MM.1S (cell line): ENCODE data around the gene FAF1.

Experiments used
- EZH2 ChIP-seq: fragments of 300-600 bp; sonication (generic); optimal IDR thresholded peaks from 2 replicates; pipeline ENCODE3; 2017; ENCODE audit warnings: low read depth, mild to moderate bottlenecking, antibody characterized with exemption, low read length, mixed read lengths
- TF ChIP-seq, protein P1 (sequence below): fragments of 300-600 bp; sonication (generic); IDR thresholded peaks from 2 replicates; pipeline ENCODE4 v1.5.1; 2016; ENCODE audit warnings: antibody characterized with exemption, low read length, mixed read lengths

DNA sequence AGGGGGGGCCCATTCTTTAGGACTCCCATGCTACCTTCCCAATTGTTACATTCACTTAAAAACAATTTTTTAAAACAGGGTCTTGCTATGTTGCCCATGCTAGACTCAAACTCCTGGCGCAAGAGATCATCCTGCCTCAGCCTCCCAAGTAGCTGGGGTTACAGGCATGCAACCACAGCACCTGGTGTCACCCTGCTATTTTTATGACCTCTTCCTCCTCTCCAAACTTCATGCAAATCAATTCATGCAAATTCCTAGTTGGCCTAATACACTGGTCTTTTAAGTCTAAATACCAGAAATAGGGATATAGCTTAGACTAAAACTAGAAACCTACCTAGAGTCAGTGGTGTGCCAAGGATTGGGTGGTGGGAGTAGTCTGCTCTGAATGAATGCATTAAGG is 40.1 kb upstream of the FAF1 start:
- TF ChIP-seq, protein P1, sequence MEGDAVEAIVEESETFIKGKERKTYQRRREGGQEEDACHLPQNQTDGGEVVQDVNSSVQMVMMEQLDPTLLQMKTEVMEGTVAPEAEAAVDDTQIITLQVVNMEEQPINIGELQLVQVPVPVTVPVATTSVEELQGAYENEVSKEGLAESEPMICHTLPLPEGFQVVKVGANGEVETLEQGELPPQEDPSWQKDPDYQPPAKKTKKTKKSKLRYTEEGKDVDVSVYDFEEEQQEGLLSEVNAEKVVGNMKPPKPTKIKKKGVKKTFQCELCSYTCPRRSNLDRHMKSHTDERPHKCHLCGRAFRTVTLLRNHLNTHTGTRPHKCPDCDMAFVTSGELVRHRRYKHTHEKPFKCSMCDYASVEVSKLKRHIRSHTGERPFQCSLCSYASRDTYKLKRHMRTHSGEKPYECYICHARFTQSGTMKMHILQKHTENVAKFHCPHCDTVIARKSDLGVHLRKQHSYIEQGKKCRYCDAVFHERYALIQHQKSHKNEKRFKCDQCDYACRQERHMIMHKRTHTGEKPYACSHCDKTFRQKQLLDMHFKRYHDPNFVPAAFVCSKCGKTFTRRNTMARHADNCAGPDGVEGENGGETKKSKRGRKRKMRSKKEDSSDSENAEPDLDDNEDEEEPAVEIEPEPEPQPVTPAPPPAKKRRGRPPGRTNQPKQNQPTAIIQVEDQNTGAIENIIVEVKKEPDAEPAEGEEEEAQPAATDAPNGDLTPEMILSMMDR = no peak
- no peak for TF ChIP-seq EZH2
